Choroid plexus epithelial cell (primary cell): ENCODE data around the gene OLFML2B.

Source experiments
- DNase-seq: peaks from one replicate; pipeline ENCODE4 v3.0.0-alpha.2; 2010; ENCODE audit warnings: low read depth
- H3K4me3 ChIP-seq: 2 replicates; pipeline ENCODE4 v1.5.1; 2011; ENCODE audit warnings: low read depth, mild to moderate bottlenecking, control low read depth, low read length, moderate library complexity
- TF ChIP-seq, protein P1 (sequence below): conservative IDR thresholded peaks from 2 replicates; pipeline ENCODE4 v1.5.1; 2011; ENCODE audit warnings: low read depth, mild to moderate bottlenecking, control low read depth, inconsistent platforms, low read length, moderate library complexity

The OLFML2B gene

GRCh38 chr1:161985301-161985822 is 38.3 kb downstream of the OLFML2B start:
- H3K4me3 ChIP-seq: no peak overlapping the region
- DNase-seq: no peak
- TF ChIP-seq, protein P1, sequence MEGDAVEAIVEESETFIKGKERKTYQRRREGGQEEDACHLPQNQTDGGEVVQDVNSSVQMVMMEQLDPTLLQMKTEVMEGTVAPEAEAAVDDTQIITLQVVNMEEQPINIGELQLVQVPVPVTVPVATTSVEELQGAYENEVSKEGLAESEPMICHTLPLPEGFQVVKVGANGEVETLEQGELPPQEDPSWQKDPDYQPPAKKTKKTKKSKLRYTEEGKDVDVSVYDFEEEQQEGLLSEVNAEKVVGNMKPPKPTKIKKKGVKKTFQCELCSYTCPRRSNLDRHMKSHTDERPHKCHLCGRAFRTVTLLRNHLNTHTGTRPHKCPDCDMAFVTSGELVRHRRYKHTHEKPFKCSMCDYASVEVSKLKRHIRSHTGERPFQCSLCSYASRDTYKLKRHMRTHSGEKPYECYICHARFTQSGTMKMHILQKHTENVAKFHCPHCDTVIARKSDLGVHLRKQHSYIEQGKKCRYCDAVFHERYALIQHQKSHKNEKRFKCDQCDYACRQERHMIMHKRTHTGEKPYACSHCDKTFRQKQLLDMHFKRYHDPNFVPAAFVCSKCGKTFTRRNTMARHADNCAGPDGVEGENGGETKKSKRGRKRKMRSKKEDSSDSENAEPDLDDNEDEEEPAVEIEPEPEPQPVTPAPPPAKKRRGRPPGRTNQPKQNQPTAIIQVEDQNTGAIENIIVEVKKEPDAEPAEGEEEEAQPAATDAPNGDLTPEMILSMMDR: no peak

GRCh38 chr1:161983725-161984124 is 39.9 kb downstream of the OLFML2B start:
- no peak for DNase-seq
- H3K4me3 ChIP-seq: no peak overlapping the region
- TF ChIP-seq, protein P1: no peak

- H3K4me3 ChIP-seq: no peak overlapping the region
- DNase-seq: no peak
- TF ChIP-seq, protein P1: no peak
Observed at GRCh38 chr1:161982917-161983316, 40.8 kb downstream of the OLFML2B start.

GRCh38 chr1:161982507-161982895 is 41.2 kb downstream of the OLFML2B start:
- no peak overlapping the region for H3K4me3 ChIP-seq
- DNase-seq: no peak
- TF ChIP-seq, protein P1: no peak

DNA sequence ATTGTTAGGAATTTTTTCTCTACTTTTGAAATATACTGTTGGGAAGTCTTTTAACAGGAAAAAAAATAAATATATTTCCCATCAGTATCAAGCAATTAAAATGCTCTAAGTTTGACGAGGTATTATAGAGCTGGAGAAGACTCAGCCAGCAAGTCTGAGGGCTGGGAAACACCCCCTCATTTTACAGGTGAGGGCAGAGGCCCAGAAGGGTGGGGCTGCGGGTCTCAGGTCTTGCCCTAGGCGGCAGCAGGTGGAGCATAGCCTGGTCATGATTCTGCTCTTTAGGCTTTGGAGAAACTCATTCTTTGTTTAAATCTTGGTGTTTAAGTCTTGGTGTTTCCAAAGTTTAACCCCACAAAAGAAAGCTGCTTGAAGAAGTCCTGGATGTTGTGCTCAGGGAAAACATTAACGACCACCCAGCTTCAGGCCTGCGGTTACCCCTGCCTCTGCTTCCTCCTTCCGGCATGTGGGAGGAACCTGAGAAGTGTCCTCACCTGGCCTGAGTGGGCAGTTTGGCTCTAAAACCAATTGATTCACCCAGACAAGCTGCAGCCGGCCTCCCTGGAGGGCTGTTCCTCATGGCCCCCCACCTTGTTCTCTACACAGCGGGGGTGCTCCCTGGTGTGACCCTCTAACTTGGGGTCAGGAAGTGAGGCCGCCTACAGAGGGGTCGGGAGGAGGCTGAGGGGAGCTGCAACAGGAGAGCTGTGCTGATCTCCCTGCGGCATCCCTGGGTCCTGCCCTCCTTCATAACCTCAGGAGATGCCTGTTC is 41.7 kb downstream of the OLFML2B start:
- TF ChIP-seq, protein P1: no peak
- DNase-seq: no peak
- no peak overlapping the region for H3K4me3 ChIP-seq

GRCh38 chr1:161981126-161981525 is 42.5 kb downstream of the OLFML2B start:
- TF ChIP-seq, protein P1: no peak
- no peak for DNase-seq
- H3K4me3 ChIP-seq: no peak overlapping the region
